ENCODE results near the gene CCNY. TPM values are rescaled to one million over a fixed set of nuclear protein-coding genes. Genes with fewer than 3 reads are reported as not detected.

The CCNY gene
- total RNA-seq, 3 donors from 2014 or later (not counting 1 experiment from before 2014, with no cell fraction given): 71.0 to 87.2 (median 74.3) TPM

DNA sequence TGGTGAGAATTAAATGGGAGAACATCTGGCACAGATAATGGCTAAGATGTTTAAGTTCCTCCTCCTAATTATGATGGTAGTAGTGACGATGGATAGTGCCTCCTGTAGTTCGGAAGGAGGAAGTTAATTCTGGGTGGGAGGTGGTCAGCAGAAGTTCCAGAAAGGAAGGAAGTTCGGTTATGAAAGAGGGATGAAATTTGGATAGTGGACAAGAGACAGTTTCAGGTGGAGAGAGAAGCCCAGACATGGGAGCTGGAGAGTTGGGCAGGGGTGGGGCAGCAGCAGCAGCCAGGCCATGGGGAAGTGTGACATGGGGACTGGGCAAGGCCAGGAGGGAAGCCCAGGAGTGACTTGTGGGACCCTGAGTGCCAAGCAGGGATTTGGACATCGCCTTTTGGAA is 99.5 kb downstream of the CCNY start:
- no peak for DNase-seq
- Mint-ChIP-seq H3K36me3 (peaks cover 22% of the 10 kb centered on the region), H3K27ac (peak overlapping the region; percentile 7 to 58), H3K27me3 (ENCODE audit: low read depth in 2 of 2) (no peaks in the 10 kb centered on the region), H3K9me3 (peaks cover 9 to 13% of the 10 kb centered on the region in 2 donors), H3K4me3 (no peak overlapping the region), H3K4me1 (peaks cover 58 to 73% of the 10 kb centered on the region in 2 donors)
- WGBS (ENCODE audit: insufficient coverage): 87% methylated on average over 4 of the region's 4 CpGs
- intact Hi-C loops (cut with micrococcal nuclease): no loop called here
- H3K27me3 ChIP-seq (ENCODE audit: control insufficient read depth, insufficient read depth, low read length): no peaks in the 10 kb centered on the region
- TF ChIP-seq, protein P1, sequence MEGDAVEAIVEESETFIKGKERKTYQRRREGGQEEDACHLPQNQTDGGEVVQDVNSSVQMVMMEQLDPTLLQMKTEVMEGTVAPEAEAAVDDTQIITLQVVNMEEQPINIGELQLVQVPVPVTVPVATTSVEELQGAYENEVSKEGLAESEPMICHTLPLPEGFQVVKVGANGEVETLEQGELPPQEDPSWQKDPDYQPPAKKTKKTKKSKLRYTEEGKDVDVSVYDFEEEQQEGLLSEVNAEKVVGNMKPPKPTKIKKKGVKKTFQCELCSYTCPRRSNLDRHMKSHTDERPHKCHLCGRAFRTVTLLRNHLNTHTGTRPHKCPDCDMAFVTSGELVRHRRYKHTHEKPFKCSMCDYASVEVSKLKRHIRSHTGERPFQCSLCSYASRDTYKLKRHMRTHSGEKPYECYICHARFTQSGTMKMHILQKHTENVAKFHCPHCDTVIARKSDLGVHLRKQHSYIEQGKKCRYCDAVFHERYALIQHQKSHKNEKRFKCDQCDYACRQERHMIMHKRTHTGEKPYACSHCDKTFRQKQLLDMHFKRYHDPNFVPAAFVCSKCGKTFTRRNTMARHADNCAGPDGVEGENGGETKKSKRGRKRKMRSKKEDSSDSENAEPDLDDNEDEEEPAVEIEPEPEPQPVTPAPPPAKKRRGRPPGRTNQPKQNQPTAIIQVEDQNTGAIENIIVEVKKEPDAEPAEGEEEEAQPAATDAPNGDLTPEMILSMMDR (IDR thresholded peaks at IDR 0.05): no peak
- peaks cover 12% of the 10 kb centered on the region for H3K9me3 ChIP-seq (ENCODE audit: control insufficient read depth, insufficient read depth, low read length)
- H3K4me1 ChIP-seq (ENCODE audit: control insufficient read depth, insufficient read depth, low read length): no peaks in the 10 kb centered on the region
- H3K27ac ChIP-seq (ENCODE audit: low read length): no peak overlapping the region
- H3K36me3 ChIP-seq (ENCODE audit: control insufficient read depth, insufficient read depth, low read length): no peaks in the 10 kb centered on the region
- ATAC-seq: no peak
- no peak overlapping the region for H3K4me3 ChIP-seq (ENCODE audit: low read length)

DNA sequence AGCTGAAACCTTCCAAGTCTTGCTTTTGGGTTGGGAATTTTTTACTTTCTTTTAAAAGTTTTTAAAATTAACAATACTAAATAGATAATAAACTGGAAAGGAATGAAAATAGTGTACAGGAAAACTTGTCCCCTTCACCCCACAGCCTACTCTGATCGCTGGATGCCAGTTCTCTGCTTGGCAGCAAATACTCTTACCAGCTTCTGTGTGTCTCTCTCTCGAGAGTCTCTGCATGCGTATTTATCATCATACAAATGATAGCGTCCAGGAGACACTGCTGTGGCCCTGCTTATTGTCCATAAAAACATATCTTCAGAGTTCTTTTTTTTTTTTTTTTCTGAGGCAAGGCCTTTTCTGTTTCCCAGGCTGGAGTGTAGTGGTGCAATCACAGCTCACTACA is 101.5 kb downstream of the CCNY start:
- Histone ChIP-seq H3K4me3 (ENCODE audit: low read length) (no peak overlapping the region), H3K27ac (ENCODE audit: low read length) (no peak overlapping the region), H3K36me3 (ENCODE audit: control insufficient read depth, insufficient read depth, low read length) (no peaks in the 10 kb centered on the region), H3K27me3 (ENCODE audit: control insufficient read depth, insufficient read depth, low read length) (no peaks in the 10 kb centered on the region), H3K9me3 (ENCODE audit: control insufficient read depth, insufficient read depth, low read length) (peaks cover 16% of the 10 kb centered on the region), H3K4me1 (ENCODE audit: control insufficient read depth, insufficient read depth, low read length) (no peaks in the 10 kb centered on the region)
- Mint-ChIP-seq H3K4me1 (peaks cover 61 to 74% of the 10 kb centered on the region in 2 donors), H3K27ac (no peak overlapping the region), H3K4me3 (no peak overlapping the region), H3K9me3 (peaks cover 9 to 13% of the 10 kb centered on the region in 2 donors), H3K36me3 (peaks cover 28% of the 10 kb centered on the region), H3K27me3 (ENCODE audit: low read depth in 2 of 2) (no peaks in the 10 kb centered on the region)
- TF ChIP-seq, protein P1 (IDR thresholded peaks at IDR 0.05): no peak
- WGBS (ENCODE audit: insufficient coverage): 97% methylated on average over 4 of the region's 4 CpGs
- intact Hi-C loops (cut with micrococcal nuclease): no loop called here
- ATAC-seq (no peak), DNase-seq (no peak)

DNA sequence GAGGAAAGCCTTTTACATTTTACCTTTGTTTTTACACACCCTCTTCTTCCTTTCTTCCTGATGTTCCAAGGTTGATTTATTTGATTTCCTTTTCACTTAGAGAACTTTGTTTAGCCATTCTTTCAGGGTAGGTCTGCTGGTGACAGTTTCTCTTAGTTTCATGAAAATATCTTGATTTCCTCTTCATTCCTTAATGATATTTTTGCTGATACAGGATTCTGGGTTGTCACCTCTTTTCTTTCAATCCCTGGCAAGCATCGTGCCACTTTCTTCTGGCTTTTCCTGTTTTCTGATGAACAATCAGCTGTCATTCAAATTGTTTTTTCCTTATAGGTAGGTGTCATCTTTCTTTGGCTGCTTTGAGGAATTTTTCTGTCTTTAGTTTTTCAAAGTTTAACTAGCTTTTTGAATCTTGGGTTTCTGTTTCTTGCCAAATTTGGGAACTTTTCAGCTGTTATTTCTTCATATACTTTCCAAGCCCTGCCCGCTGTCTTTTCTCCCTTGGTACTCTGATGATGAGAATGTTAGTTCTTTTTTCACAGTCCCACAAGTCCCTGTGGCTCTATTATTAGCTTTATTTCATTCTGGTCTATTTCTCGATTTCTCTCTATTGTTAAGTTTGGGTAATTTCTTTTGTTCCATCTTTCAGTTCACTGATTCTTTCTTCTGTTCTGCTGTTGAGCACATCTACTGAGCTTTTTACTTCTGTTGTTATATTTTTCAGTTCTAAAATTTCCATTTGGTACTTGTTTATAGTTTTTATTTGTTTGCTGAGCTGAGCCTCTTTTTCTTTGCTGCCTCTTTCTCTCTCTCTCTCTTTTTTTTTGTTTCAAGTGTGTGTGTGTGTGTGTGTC is 102.6 kb downstream of the CCNY start:
- Mint-ChIP-seq H3K4me3 (no peak overlapping the region), H3K27me3 (ENCODE audit: low read depth in 2 of 2) (no peaks in the 10 kb centered on the region), H3K4me1 (peaks cover 57 to 68% of the 10 kb centered on the region in 2 donors), H3K9me3 (peaks cover 11 to 21% of the 10 kb centered on the region in 2 donors), H3K27ac (no peak overlapping the region), H3K36me3 (peaks cover 28% of the 10 kb centered on the region)
- Histone ChIP-seq H3K27ac (ENCODE audit: low read length) (no peak overlapping the region), H3K4me1 (ENCODE audit: control insufficient read depth, insufficient read depth, low read length) (no peaks in the 10 kb centered on the region), H3K27me3 (ENCODE audit: control insufficient read depth, insufficient read depth, low read length) (no peaks in the 10 kb centered on the region), H3K4me3 (ENCODE audit: low read length) (no peak overlapping the region), H3K36me3 (ENCODE audit: control insufficient read depth, insufficient read depth, low read length) (no peaks in the 10 kb centered on the region), H3K9me3 (ENCODE audit: control insufficient read depth, insufficient read depth, low read length) (peaks cover 23% of the 10 kb centered on the region)
- ATAC-seq: no peak
- WGBS (ENCODE audit: insufficient coverage): 100% methylated on average over 1 of the region's 3 CpGs
- intact Hi-C loops (cut with micrococcal nuclease): no loop called here
- TF ChIP-seq, protein P1 (IDR thresholded peaks at IDR 0.05): no peak
- DNase-seq: no peak
